Liver (tissue), 9 donors: Measurements from ENCODE around the gene TESMIN. TPM values are rescaled to one million over a fixed set of nuclear protein-coding genes. Genes with fewer than 3 reads are reported as not detected.

Experiments
- DNase-seq: peaks from one replicate; pipeline ENCODE4 v3.0.0-alpha.2; 2017; ENCODE audit warnings: low spot score
- H3K27ac ChIP-seq, 2 donors: one replicate each; pipeline ENCODE4 v1.7.0; 2013; ENCODE audit warnings: inconsistent platforms in 2 of 2, low read length in 2 of 2, control low read depth in 1 of 2, low read depth in 1 of 2, mild to moderate bottlenecking in 1 of 2
- H3K27me3 ChIP-seq, 4 donors: one replicate each; pipeline versions ENCODE4 v1.6.1 to v1.7.0; 2013; ENCODE audit warnings: low read length in 3 of 4, inconsistent platforms in 1 of 4, mild to moderate bottlenecking in 1 of 4, moderate library complexity in 1 of 4; ENCODE audit not compliant: control insufficient read depth in 4 of 4, insufficient read depth in 4 of 4
- H3K36me3 ChIP-seq, 4 donors: one replicate each; pipeline versions ENCODE4 v1.6.1 to v1.7.0; 2013; ENCODE audit warnings: low read length in 3 of 4, mild to moderate bottlenecking in 3 of 4, low read depth in 1 of 4, moderate library complexity in 1 of 4; ENCODE audit not compliant: control insufficient read depth in 4 of 4, insufficient read depth in 3 of 4
- H3K4me1 ChIP-seq, 4 donors: one replicate each; pipeline versions ENCODE4 v1.6.1 to v1.7.0; 2013; ENCODE audit warnings: low read length in 3 of 4, mild to moderate bottlenecking in 3 of 4, moderate library complexity in 1 of 4; ENCODE audit not compliant: control insufficient read depth in 4 of 4, insufficient read depth in 4 of 4
- H3K4me3 ChIP-seq, 3 donors: one replicate each; pipeline versions ENCODE4 v1.6.1 to v1.7.0; 2013; ENCODE audit warnings: low read length in 3 of 3, control low read depth in 1 of 3, low read depth in 1 of 3, mild to moderate bottlenecking in 1 of 3
- H3K9ac ChIP-seq, 2 donors: one replicate each; pipeline ENCODE4 v1.7.0; 2013; ENCODE audit warnings: low read length in 2 of 2, mild to moderate bottlenecking in 2 of 2, moderate library complexity in 2 of 2, control low read depth in 1 of 2, low read depth in 1 of 2
- H3K9me3 ChIP-seq, 4 donors: one replicate each; pipeline versions ENCODE4 v1.6.1 to v1.7.0; 2013; ENCODE audit warnings: low read length in 3 of 4; ENCODE audit not compliant: control insufficient read depth in 4 of 4
- FOXA1 ChIP-seq: IDR thresholded peaks from 2 replicates; pipeline ENCODE4 v1.6.1; 2016; ENCODE audit warnings: antibody characterized with exemption
- FOXA2 ChIP-seq: IDR thresholded peaks from 2 replicates; pipeline ENCODE4 v1.6.1; 2016; ENCODE audit warnings: antibody characterized with exemption
- GABPA ChIP-seq, 2 donors: IDR thresholded peaks in 1 of 2; conservative IDR thresholded peaks in 1 of 2; 2 replicates each; pipeline ENCODE4 v1.6.1; 2016; ENCODE audit warnings: antibody characterized with exemption in 2 of 2, mild to moderate bottlenecking in 1 of 2, moderate library complexity in 1 of 2
- HNF4A ChIP-seq, 2 donors: conservative IDR thresholded peaks; 2 replicates each; pipeline ENCODE4 v1.6.1; 2016; ENCODE audit warnings: antibody characterized with exemption in 2 of 2, mild to moderate bottlenecking in 2 of 2
- HNF4G ChIP-seq: IDR thresholded peaks from 2 replicates; pipeline ENCODE4 v1.6.1; 2016; ENCODE audit warnings: antibody characterized with exemption
- JUND ChIP-seq, 2 donors: IDR thresholded peaks; 2 replicates each; pipeline ENCODE4 v1.6.1; 2016; ENCODE audit warnings: antibody characterized with exemption in 2 of 2
- NR2F2 ChIP-seq: IDR thresholded peaks from 2 replicates; pipeline ENCODE4 v1.6.1; 2016; ENCODE audit warnings: antibody characterized with exemption
- RAD21 ChIP-seq, 2 donors: IDR thresholded peaks; 2 replicates each; pipeline ENCODE4 v1.6.1; 2016; ENCODE audit warnings: antibody characterized with exemption in 2 of 2, mild to moderate bottlenecking in 2 of 2
- RXRA ChIP-seq, 2 donors: IDR thresholded peaks; 2 replicates each; pipeline ENCODE4 v1.6.1; 2017 to 2018; ENCODE audit warnings: antibody characterized with exemption in 2 of 2, mild to moderate bottlenecking in 1 of 2
- SP1 ChIP-seq: IDR thresholded peaks from 2 replicates; pipeline ENCODE4 v1.6.1; 2018; ENCODE audit warnings: antibody characterized with exemption, mild to moderate bottlenecking
- TAF1 ChIP-seq: conservative IDR thresholded peaks from 2 replicates; pipeline ENCODE4 v1.6.1; 2016; ENCODE audit warnings: antibody characterized with exemption, mild to moderate bottlenecking
- YY1 ChIP-seq: IDR thresholded peaks from 2 replicates; pipeline ENCODE4 v1.6.1; 2016; ENCODE audit warnings: antibody characterized with exemption, mild to moderate bottlenecking
- WGBS: extraction: QIAGEN DNeasy Blood & Tissue Kit; methylation state at CpG from one replicate; pipeline ENCODE4 v1.1.7; 2013; 5-methylcytosine and 5-hydroxymethylcytosine counted together
- polyA plus RNA-seq, 2 donors: library from polyadenylated mRNA; stranded (reverse) in 1 of 2; unstranded in 1 of 2; fragments of 200-250 nt in 1 of 2; fragments of >200 nt in 1 of 2; fragmentation: Nextera tagmentation in 1 of 2; extraction: Ambion mirVana in 1 of 2; gene quantifications; one replicate each; pipeline versions ENCODE4 v1.2.1 to v1.2.3, GENCODE V29; 2013 to 2015
- total RNA-seq, 2 donors: library from RNA; depleted of rRNA; stranded (reverse); fragments of >200 nt; gene quantifications; one replicate each; pipeline ENCODE4 v1.2.3, GENCODE V29; 2014
- TF ChIP-seq, protein P1 (sequence below): IDR thresholded peaks from 2 replicates; pipeline ENCODE4 v1.6.1; 2016; ENCODE audit warnings: antibody characterized with exemption
- TF ChIP-seq, protein P2 (sequence below): fragments of 150-350 bp; IDR thresholded peaks from 2 replicates; pipeline ENCODE4 v1.5.1; 2017; ENCODE audit warnings: improper control_type of control experiment, low read depth, low read length; ENCODE audit not compliant: missing input control
- TF ChIP-seq, protein P3 (sequence below): IDR thresholded peaks from 2 replicates; pipeline ENCODE4 v1.6.1; 2016; ENCODE audit warnings: antibody characterized with exemption, mild to moderate bottlenecking
- TF ChIP-seq, protein P4 (sequence below): IDR thresholded peaks from 2 replicates; pipeline ENCODE4 v1.6.1; 2016; ENCODE audit warnings: antibody characterized with exemption
- TF ChIP-seq, protein P5 (sequence below): IDR thresholded peaks from 2 replicates; pipeline ENCODE4 v1.6.1; 2016; ENCODE audit warnings: antibody characterized with exemption
- donor health status: healthy.
- donor health status: healthy.
- donor health status: healthy.
- donor health status: healthy.
- donor health status: healthy.

Gene TESMIN
- total and polyA plus RNA-seq, 4 donors: 0.27 to 2.5 (median 0.62) TPM

DNA sequence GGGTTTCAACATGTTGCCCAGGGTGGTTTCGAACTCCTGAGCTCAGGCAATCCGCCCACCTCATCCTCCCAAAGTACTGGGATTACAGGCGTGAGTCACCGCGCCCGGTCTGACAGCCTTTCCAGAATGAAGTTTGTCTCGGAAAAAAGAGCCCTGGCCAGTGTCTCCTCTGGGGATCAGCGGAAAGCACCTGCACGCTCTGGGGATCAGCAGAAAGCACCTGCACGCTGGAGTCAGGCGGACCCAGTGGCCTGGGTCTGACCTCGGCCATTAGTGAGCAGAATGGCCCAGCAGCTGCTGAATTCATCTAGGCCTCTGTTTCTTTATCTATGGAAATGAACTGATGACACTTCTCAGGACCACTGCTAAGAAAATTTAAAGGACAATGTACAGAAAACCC, 10.5 kb upstream of the TESMIN start:
- no peak for DNase-seq
- 85% methylated on average over 12 of the region's 12 CpGs for WGBS
- Histone ChIP-seq H3K4me3 (no peak overlapping the region), H3K27ac (no peak overlapping the region), H3K9ac (no peak overlapping the region), H3K4me1 (no peaks in the 10 kb centered on the region), H3K27me3 (no peaks in the 10 kb centered on the region), H3K36me3 (peaks cover 35 to 82% (median 56%) of the 10 kb centered on the region in 4 donors), H3K9me3 (no peaks in the 10 kb centered on the region)
- TF ChIP-seq, protein P1, sequence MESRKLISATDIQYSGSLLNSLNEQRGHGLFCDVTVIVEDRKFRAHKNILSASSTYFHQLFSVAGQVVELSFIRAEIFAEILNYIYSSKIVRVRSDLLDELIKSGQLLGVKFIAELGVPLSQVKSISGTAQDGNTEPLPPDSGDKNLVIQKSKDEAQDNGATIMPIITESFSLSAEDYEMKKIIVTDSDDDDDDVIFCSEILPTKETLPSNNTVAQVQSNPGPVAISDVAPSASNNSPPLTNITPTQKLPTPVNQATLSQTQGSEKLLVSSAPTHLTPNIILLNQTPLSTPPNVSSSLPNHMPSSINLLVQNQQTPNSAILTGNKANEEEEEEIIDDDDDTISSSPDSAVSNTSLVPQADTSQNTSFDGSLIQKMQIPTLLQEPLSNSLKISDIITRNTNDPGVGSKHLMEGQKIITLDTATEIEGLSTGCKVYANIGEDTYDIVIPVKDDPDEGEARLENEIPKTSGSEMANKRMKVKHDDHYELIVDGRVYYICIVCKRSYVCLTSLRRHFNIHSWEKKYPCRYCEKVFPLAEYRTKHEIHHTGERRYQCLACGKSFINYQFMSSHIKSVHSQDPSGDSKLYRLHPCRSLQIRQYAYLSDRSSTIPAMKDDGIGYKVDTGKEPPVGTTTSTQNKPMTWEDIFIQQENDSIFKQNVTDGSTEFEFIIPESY: no peak
- TF ChIP-seq RXRA (IDR thresholded peaks at IDR 0.05) (no peak), RAD21 (IDR thresholded peaks at IDR 0.05) (no peak), YY1 (no peak), FOXA2 (no peak), HNF4A (conservative IDR thresholded peaks at IDR 0.05) (no peak)
- TF ChIP-seq, protein P2, sequence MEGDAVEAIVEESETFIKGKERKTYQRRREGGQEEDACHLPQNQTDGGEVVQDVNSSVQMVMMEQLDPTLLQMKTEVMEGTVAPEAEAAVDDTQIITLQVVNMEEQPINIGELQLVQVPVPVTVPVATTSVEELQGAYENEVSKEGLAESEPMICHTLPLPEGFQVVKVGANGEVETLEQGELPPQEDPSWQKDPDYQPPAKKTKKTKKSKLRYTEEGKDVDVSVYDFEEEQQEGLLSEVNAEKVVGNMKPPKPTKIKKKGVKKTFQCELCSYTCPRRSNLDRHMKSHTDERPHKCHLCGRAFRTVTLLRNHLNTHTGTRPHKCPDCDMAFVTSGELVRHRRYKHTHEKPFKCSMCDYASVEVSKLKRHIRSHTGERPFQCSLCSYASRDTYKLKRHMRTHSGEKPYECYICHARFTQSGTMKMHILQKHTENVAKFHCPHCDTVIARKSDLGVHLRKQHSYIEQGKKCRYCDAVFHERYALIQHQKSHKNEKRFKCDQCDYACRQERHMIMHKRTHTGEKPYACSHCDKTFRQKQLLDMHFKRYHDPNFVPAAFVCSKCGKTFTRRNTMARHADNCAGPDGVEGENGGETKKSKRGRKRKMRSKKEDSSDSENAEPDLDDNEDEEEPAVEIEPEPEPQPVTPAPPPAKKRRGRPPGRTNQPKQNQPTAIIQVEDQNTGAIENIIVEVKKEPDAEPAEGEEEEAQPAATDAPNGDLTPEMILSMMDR: no peak
- TF ChIP-seq, protein P3, sequence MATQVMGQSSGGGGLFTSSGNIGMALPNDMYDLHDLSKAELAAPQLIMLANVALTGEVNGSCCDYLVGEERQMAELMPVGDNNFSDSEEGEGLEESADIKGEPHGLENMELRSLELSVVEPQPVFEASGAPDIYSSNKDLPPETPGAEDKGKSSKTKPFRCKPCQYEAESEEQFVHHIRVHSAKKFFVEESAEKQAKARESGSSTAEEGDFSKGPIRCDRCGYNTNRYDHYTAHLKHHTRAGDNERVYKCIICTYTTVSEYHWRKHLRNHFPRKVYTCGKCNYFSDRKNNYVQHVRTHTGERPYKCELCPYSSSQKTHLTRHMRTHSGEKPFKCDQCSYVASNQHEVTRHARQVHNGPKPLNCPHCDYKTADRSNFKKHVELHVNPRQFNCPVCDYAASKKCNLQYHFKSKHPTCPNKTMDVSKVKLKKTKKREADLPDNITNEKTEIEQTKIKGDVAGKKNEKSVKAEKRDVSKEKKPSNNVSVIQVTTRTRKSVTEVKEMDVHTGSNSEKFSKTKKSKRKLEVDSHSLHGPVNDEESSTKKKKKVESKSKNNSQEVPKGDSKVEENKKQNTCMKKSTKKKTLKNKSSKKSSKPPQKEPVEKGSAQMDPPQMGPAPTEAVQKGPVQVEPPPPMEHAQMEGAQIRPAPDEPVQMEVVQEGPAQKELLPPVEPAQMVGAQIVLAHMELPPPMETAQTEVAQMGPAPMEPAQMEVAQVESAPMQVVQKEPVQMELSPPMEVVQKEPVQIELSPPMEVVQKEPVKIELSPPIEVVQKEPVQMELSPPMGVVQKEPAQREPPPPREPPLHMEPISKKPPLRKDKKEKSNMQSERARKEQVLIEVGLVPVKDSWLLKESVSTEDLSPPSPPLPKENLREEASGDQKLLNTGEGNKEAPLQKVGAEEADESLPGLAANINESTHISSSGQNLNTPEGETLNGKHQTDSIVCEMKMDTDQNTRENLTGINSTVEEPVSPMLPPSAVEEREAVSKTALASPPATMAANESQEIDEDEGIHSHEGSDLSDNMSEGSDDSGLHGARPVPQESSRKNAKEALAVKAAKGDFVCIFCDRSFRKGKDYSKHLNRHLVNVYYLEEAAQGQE: no peak
- TF ChIP-seq, protein P4, sequence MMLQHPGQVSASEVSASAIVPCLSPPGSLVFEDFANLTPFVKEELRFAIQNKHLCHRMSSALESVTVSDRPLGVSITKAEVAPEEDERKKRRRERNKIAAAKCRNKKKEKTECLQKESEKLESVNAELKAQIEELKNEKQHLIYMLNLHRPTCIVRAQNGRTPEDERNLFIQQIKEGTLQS: no peak

DNA sequence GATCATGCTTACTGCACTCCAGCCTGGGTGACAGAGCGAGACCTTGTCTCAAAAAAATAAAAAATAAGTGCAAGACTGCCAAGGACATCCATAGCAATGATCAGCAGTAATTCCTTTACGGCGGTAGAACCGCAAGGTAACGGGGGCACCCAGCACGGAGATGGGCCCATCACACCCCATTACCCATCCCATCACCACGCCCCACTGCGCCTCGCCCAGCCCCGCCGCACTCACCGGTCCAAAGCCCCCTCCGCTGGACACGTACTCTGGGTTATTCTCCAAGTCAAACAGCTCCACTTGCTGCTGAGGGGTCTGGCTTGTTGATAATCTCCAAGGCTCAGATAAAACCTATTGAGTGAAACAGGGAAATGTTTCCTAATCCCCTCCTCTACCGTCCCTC, 8.7 kb upstream of the TESMIN start:
- no peaks in the 10 kb centered on the region for H3K9me3 ChIP-seq
- no peaks in the 10 kb centered on the region for H3K27me3 ChIP-seq
- TF ChIP-seq TAF1 (no peak), FOXA2 (no peak), RXRA (IDR thresholded peaks at IDR 0.05) (no peak), JUND (IDR thresholded peaks at IDR 0.05) (no peak), GABPA (IDR thresholded peaks at IDR 0.05 in 1 of 2, conservative IDR thresholded peaks at IDR 0.05 in 1 of 2) (no peak), HNF4A (conservative IDR thresholded peaks at IDR 0.05) (no peak), NR2F2 (no peak), YY1 (no peak), HNF4G (no peak), FOXA1 (no peak), SP1 (no peak)
- TF ChIP-seq, protein P5, sequence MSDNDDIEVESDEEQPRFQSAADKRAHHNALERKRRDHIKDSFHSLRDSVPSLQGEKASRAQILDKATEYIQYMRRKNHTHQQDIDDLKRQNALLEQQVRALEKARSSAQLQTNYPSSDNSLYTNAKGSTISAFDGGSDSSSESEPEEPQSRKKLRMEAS: no peak
- TF ChIP-seq, protein P4: no peak
- TF ChIP-seq, protein P1: no peak
- TF ChIP-seq, protein P3: no peak
- H3K27ac ChIP-seq: no peak overlapping the region
- no peak overlapping the region for H3K9ac ChIP-seq
- H3K4me1 ChIP-seq: no peaks in the 10 kb centered on the region
- no peak overlapping the region for H3K4me3 ChIP-seq
- 94% methylated on average over 15 of the region's 15 CpGs for WGBS
- peaks cover 41 to 76% (median 57%) of the 10 kb centered on the region in 4 donors for H3K36me3 ChIP-seq
- no peak for DNase-seq
